T-helper 17 cell (primary cell): ENCODE measurements around the gene STK11. TPM values are rescaled to one million over a fixed set of nuclear protein-coding genes. Genes with fewer than 3 reads are reported as not detected.
A peak's percentile ranks its signal among the peaks of the same experiment; 100 is the strongest.

Source experiments
- ATAC-seq: fragments of 150-1000 bp; cut with Tn5 transposase; 2 replicates; pipeline ENCODE4 v1.10.0; 2021; ENCODE audit warnings: mild to moderate bottlenecking, moderate library complexity
- DNase-seq, 3 donors: peaks; one replicate each; pipeline versions ENCODE4 v3.0.0 to v3.0.0-alpha.2; 2020 to 2021
- H3K9me3 ChIP-seq: one replicate; pipeline ENCODE4 v1.7.0; 2013; ENCODE audit warnings: low read length, mild to moderate bottlenecking; ENCODE audit not compliant: control insufficient read depth, poor library complexity, severe bottlenecking
- H3K27ac Mint-ChIP-seq: one replicate; pipeline ENCODE4 v1.8.0; 2022; ENCODE audit warnings: mild to moderate bottlenecking, moderate library complexity, mixed read lengths
- H3K27me3 Mint-ChIP-seq: one replicate; pipeline ENCODE4 v1.8.0; 2022; ENCODE audit warnings: mixed read lengths
- H3K36me3 Mint-ChIP-seq: one replicate; pipeline ENCODE4 v1.8.0; 2022; ENCODE audit warnings: low read depth, mixed read lengths
- H3K4me1 Mint-ChIP-seq: one replicate; pipeline ENCODE4 v1.8.0; 2022; ENCODE audit warnings: mild to moderate bottlenecking, mixed read lengths
- H3K4me3 Mint-ChIP-seq: one replicate; pipeline ENCODE4 v1.8.0; 2022; ENCODE audit warnings: mild to moderate bottlenecking, moderate library complexity, mixed read lengths
- total RNA-seq, 4 donors: library from RNA in 2 of 4; stranded (reverse) in 2 of 4; gene quantifications; one replicate each; pipeline ENCODE4 v1.2.3 and lab custom pipeline; 2022 to 2026

The STK11 gene
- total RNA-seq, 2 donors from 2014 or later = 70.0 to 70.4 TPM

GRCh38 chr19:1229924-1230782 is 24.6 kb downstream of the STK11 start:
- no peaks in the 10 kb centered on the region for H3K36me3 Mint-ChIP-seq
- ATAC-seq (no peak), DNase-seq (no peak)
- no peaks in the 10 kb centered on the region for H3K9me3 ChIP-seq
- no peaks in the 10 kb centered on the region for H3K27me3 Mint-ChIP-seq
- no peaks in the 10 kb centered on the region for H3K4me1 Mint-ChIP-seq
- no peak overlapping the region for H3K4me3 Mint-ChIP-seq
- no peak overlapping the region for H3K27ac Mint-ChIP-seq

GRCh38 chr19:1230783-1231489 is 25.4 kb downstream of the STK11 start:
- ATAC-seq (no peak), DNase-seq (no peak)
- Mint-ChIP-seq H3K4me1 (no peaks in the 10 kb centered on the region), H3K4me3 (no peak overlapping the region), H3K27me3 (no peaks in the 10 kb centered on the region), H3K27ac (no peak overlapping the region), H3K36me3 (no peaks in the 10 kb centered on the region)
- H3K9me3 ChIP-seq = no peaks in the 10 kb centered on the region

GRCh38 chr19:1231729-1232637 is 26.4 kb downstream of the STK11 start:
- no peaks in the 10 kb centered on the region for H3K36me3 Mint-ChIP-seq
- H3K4me3 Mint-ChIP-seq = no peak overlapping the region
- ATAC-seq (no peak), DNase-seq (no peak)
- no peaks in the 10 kb centered on the region for H3K9me3 ChIP-seq
- no peaks in the 10 kb centered on the region for H3K27me3 Mint-ChIP-seq
- no peaks in the 10 kb centered on the region for H3K4me1 Mint-ChIP-seq
- H3K27ac Mint-ChIP-seq = no peak overlapping the region

GRCh38 chr19:1232652-1233072 is 27.1 kb downstream of the STK11 start:
- H3K4me3 Mint-ChIP-seq = no peak overlapping the region
- no peak for ATAC-seq
- DNase-seq = no peak
- no peak overlapping the region for H3K27ac Mint-ChIP-seq
- H3K36me3 Mint-ChIP-seq = no peaks in the 10 kb centered on the region
- no peaks in the 10 kb centered on the region for H3K27me3 Mint-ChIP-seq
- H3K9me3 ChIP-seq = no peaks in the 10 kb centered on the region
- no peaks in the 10 kb centered on the region for H3K4me1 Mint-ChIP-seq

- Mint-ChIP-seq H3K36me3 (no peaks in the 10 kb centered on the region), H3K4me3 (no peak overlapping the region), H3K27ac (no peak overlapping the region), H3K4me1 (peaks cover under 1% of the 10 kb centered on the region), H3K27me3 (peaks cover under 1% of the 10 kb centered on the region)
- no peaks in the 10 kb centered on the region for H3K9me3 ChIP-seq
- ATAC-seq (no peak), DNase-seq (no peak)
Observed at GRCh38 chr19:1233115-1233667, 27.6 kb downstream of the STK11 start.

GRCh38 chr19:1234051-1234954 is 28.7 kb downstream of the STK11 start:
- H3K27ac Mint-ChIP-seq = no peak overlapping the region
- no peaks in the 10 kb centered on the region for H3K36me3 Mint-ChIP-seq

GRCh38 chr19:1234955-1235380 is 29.4 kb downstream of the STK11 start:
- H3K9me3 ChIP-seq = no peaks in the 10 kb centered on the region
- DNase-seq (no peak), ATAC-seq (no peak)
- no peaks in the 10 kb centered on the region for H3K36me3 Mint-ChIP-seq
- no peak overlapping the region for H3K27ac Mint-ChIP-seq
- peaks cover 10% of the 10 kb centered on the region for H3K4me1 Mint-ChIP-seq
- peaks cover 8% of the 10 kb centered on the region for H3K27me3 Mint-ChIP-seq
- no peak overlapping the region for H3K4me3 Mint-ChIP-seq

More at GRCh38 chr19:1234051-1234954, 28.7 kb downstream of the STK11 start:
- no peak for ATAC-seq
- no peaks in the 10 kb centered on the region for H3K9me3 ChIP-seq
- H3K27me3 Mint-ChIP-seq = peaks cover 8% of the 10 kb centered on the region
- no peak for DNase-seq
- peaks cover 8% of the 10 kb centered on the region for H3K4me1 Mint-ChIP-seq
- no peak overlapping the region for H3K4me3 Mint-ChIP-seq

- Mint-ChIP-seq H3K4me3 (peak overlapping the region; percentile 62), H3K27me3 (peaks cover 8% of the 10 kb centered on the region), H3K36me3 (no peaks in the 10 kb centered on the region), H3K4me1 (peaks cover 12% of the 10 kb centered on the region), H3K27ac (no peak overlapping the region)
- ATAC-seq (no peak), DNase-seq (no peak)
- no peaks in the 10 kb centered on the region for H3K9me3 ChIP-seq
Observed at GRCh38 chr19:1235625-1236538, 30.3 kb downstream of the STK11 start.

GRCh38 chr19:1236576-1236975 is 31.0 kb downstream of the STK11 start:
- no peak for ATAC-seq
- Mint-ChIP-seq H3K4me1 (peaks cover 16% of the 10 kb centered on the region), H3K27ac (no peak overlapping the region), H3K4me3 (peak overlapping the region; percentile 62), H3K36me3 (no peaks in the 10 kb centered on the region), H3K27me3 (peaks cover 8% of the 10 kb centered on the region)
- no peaks in the 10 kb centered on the region for H3K9me3 ChIP-seq
- no peak for DNase-seq

GRCh38 chr19:1237027-1237659 is 31.6 kb downstream of the STK11 start:
- peaks cover 8% of the 10 kb centered on the region for H3K27me3 Mint-ChIP-seq
- no peaks in the 10 kb centered on the region for H3K9me3 ChIP-seq
- DNase-seq (no peak), ATAC-seq (no peak)
- no peaks in the 10 kb centered on the region for H3K36me3 Mint-ChIP-seq
- H3K4me1 Mint-ChIP-seq = peaks cover 16% of the 10 kb centered on the region
- no peak overlapping the region for H3K27ac Mint-ChIP-seq
- peak overlapping the region; percentile 68 for H3K4me3 Mint-ChIP-seq
